Measurements from ENCODE around the gene F11R. TPM values are rescaled to one million over a fixed set of nuclear protein-coding genes. Genes with fewer than 3 reads are reported as not detected.

Gene F11R
- total RNA-seq, 1 donor from 2014 or later, result 269 TPM

DNA sequence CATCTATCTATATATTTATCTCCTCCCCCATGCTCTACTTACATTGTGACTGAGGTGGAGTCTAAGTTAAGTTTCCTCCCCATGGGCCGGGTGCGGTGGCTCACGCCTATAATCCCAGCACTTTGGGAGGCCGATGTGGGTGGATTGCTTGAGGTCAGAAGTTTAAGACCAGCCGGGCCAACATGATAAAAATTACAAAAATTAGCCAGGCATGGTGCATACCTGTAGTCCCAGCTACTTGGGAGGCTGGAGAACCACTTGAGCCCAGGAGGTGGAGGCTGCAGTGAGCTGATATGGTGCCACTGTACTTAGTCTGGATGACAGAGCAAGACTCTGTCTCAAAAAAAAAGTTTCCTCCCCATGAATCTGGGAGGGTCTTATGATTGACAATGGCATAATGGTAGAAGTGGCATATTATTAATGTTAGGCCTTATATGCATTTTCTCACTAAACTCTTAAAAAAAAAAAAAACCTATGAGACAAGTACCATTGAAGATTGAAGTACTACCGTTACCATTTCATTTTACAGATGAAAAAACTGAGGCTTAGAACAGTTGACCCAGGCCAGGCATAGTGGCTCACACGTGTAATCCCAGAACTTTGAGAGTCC lies 11.2 kb downstream of the F11R start:
- TF ChIP-seq, protein P1, sequence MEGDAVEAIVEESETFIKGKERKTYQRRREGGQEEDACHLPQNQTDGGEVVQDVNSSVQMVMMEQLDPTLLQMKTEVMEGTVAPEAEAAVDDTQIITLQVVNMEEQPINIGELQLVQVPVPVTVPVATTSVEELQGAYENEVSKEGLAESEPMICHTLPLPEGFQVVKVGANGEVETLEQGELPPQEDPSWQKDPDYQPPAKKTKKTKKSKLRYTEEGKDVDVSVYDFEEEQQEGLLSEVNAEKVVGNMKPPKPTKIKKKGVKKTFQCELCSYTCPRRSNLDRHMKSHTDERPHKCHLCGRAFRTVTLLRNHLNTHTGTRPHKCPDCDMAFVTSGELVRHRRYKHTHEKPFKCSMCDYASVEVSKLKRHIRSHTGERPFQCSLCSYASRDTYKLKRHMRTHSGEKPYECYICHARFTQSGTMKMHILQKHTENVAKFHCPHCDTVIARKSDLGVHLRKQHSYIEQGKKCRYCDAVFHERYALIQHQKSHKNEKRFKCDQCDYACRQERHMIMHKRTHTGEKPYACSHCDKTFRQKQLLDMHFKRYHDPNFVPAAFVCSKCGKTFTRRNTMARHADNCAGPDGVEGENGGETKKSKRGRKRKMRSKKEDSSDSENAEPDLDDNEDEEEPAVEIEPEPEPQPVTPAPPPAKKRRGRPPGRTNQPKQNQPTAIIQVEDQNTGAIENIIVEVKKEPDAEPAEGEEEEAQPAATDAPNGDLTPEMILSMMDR (IDR thresholded peaks at IDR 0.05; ENCODE audit: insufficient read depth, low read length, severe bottlenecking), result no peak
- no peak for FAIRE-seq

GRCh38 chr1:161008869-161009510 lies 12.0 kb downstream of the F11R start:
- peaks cover 8% of the 10 kb centered on the region for H3K36me3 ChIP-seq (ENCODE audit: control insufficient read depth, insufficient read depth, low read length)
- no peaks in the 10 kb centered on the region for H3K27me3 ChIP-seq (ENCODE audit: control insufficient read depth, insufficient read depth, low read length)
- H3K4me3 ChIP-seq (ENCODE audit: low read depth, low read length), result no peak overlapping the region
- no peak for DNase-seq (ENCODE audit: low read depth)
- TF ChIP-seq, protein P1 (IDR thresholded peaks at IDR 0.05; ENCODE audit: insufficient read depth, low read length, severe bottlenecking), result no peak
- no peak for FAIRE-seq

More for the DNA sequence above, 11.2 kb downstream of the F11R start:
- Histone ChIP-seq H3K27me3 (ENCODE audit: control insufficient read depth, insufficient read depth, low read length) (no peaks in the 10 kb centered on the region), H3K4me3 (ENCODE audit: low read depth, low read length) (no peak overlapping the region), H3K36me3 (ENCODE audit: control insufficient read depth, insufficient read depth, low read length) (peaks cover 8% of the 10 kb centered on the region)
- no peak for DNase-seq (ENCODE audit: low read depth)

GRCh38 chr1:161007369-161007768 lies 13.6 kb downstream of the F11R start:
- TF ChIP-seq, protein P1 (IDR thresholded peaks at IDR 0.05; ENCODE audit: insufficient read depth, low read length, severe bottlenecking), result no peak
- no peak for FAIRE-seq
- Histone ChIP-seq H3K27me3 (ENCODE audit: control insufficient read depth, insufficient read depth, low read length) (no peaks in the 10 kb centered on the region), H3K4me3 (ENCODE audit: low read depth, low read length) (no peak overlapping the region), H3K36me3 (ENCODE audit: control insufficient read depth, insufficient read depth, low read length) (peaks cover 8% of the 10 kb centered on the region)
- no peak for DNase-seq (ENCODE audit: low read depth)

GRCh38 chr1:161006563-161006962 lies 14.4 kb downstream of the F11R start:
- Histone ChIP-seq H3K4me3 (ENCODE audit: low read depth, low read length) (no peak overlapping the region), H3K27me3 (ENCODE audit: control insufficient read depth, insufficient read depth, low read length) (no peaks in the 10 kb centered on the region), H3K36me3 (ENCODE audit: control insufficient read depth, insufficient read depth, low read length) (peaks cover 7% of the 10 kb centered on the region)
- DNase-seq (ENCODE audit: low read depth) (no peak), FAIRE-seq (no peak)
- TF ChIP-seq, protein P1 (IDR thresholded peaks at IDR 0.05; ENCODE audit: insufficient read depth, low read length, severe bottlenecking), result no peak

DNA sequence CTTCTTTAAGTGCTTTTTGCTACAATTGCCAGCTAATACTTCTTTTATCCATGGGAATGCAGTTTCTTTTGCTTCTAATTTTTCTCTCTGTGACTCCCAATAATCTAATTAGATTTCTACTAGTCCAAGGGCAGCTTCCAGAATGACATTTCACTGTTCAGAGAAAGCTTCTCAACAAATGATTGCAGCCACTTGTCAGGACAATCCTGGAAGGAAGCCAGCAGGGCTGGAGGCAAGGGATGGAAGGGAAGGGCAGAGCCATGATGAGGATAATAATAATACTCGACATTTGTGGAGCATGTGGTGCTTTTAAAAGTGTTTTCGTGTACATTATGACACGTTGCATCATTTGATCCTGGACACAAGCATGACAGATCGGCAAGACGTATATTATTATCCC lies 19.4 kb downstream of the F11R start:
- Histone ChIP-seq H3K27me3 (ENCODE audit: control insufficient read depth, insufficient read depth, low read length) (no peaks in the 10 kb centered on the region), H3K36me3 (ENCODE audit: control insufficient read depth, insufficient read depth, low read length) (peaks cover 33% of the 10 kb centered on the region), H3K4me3 (ENCODE audit: low read depth, low read length) (no peak overlapping the region)
- TF ChIP-seq, protein P1 (IDR thresholded peaks at IDR 0.05; ENCODE audit: insufficient read depth, low read length, severe bottlenecking), result no peak
- DNase-seq (ENCODE audit: low read depth) (no peak), FAIRE-seq (no peak)

Measured in bronchial epithelial cell (primary cell).